Kidney (tissue), 14 donors: ENCODE results near the gene RNF181. TPM values are rescaled to one million over a fixed set of nuclear protein-coding genes. Genes with fewer than 3 reads are reported as not detected.

Source experiments
- DNase-seq, 5 donors: peaks; one replicate each; pipeline ENCODE4 v3.0.0-alpha.2; 2013 to 2020
- FAIRE-seq: peaks from 2 replicates; lab custom pipeline; 2012; peaks lifted over from hg19 to GRCh38; lab: Jason Lieb, UNC
- H3K27ac ChIP-seq, 2 donors: one replicate each; pipeline ENCODE4 v1.7.0; 2013; ENCODE audit warnings: low read depth in 2 of 2, low read length in 2 of 2, inconsistent platforms in 1 of 2
- H3K27me3 ChIP-seq: one replicate; pipeline ENCODE4 v1.7.1; 2013; ENCODE audit warnings: low read length, inconsistent platforms; ENCODE audit not compliant: control insufficient read depth, insufficient read depth
- H3K36me3 ChIP-seq, 3 donors: one replicate each; pipeline versions ENCODE4 v1.7.0 to v1.7.1; 2013; ENCODE audit warnings: low read length in 3 of 3, control low read depth in 1 of 3, inconsistent platforms in 1 of 3; ENCODE audit not compliant: insufficient read depth in 3 of 3, control insufficient read depth in 2 of 3
- H3K4me1 ChIP-seq, 3 donors: one replicate each; pipeline versions ENCODE4 v1.7.0 to v1.7.1; 2013; ENCODE audit warnings: low read length in 3 of 3, inconsistent platforms in 1 of 3, low read depth in 1 of 3; ENCODE audit not compliant: control insufficient read depth in 2 of 3, insufficient read depth in 2 of 3
- H3K4me3 ChIP-seq, 3 donors: one replicate each; pipeline versions ENCODE4 v1.7.0 to v1.8.1; 2013; ENCODE audit warnings: low read length in 3 of 3, control low read depth in 1 of 3, inconsistent platforms in 1 of 3
- H3K9ac ChIP-seq, 3 donors: one replicate each; pipeline versions ENCODE4 v1.7.0 to v1.7.1; 2013; ENCODE audit warnings: low read length in 3 of 3, control low read depth in 1 of 3, inconsistent platforms in 1 of 3
- H3K9me3 ChIP-seq, 3 donors: one replicate each; pipeline versions ENCODE4 v1.7.0 to v1.7.1; 2013; ENCODE audit warnings: low read length in 3 of 3, control low read depth in 1 of 3, inconsistent platforms in 1 of 3; ENCODE audit not compliant: control insufficient read depth in 2 of 3, insufficient read depth in 1 of 3
- CTCF ChIP-seq: IDR thresholded peaks from 3 replicates; pipeline ENCODE4 v1.5.1; 2012; ENCODE audit warnings: mild to moderate bottlenecking, moderate library complexity, borderline replicate concordance; ENCODE audit not compliant: insufficient read depth; ENCODE audit errors: extremely low read depth
- intact Hi-C: fragments of 100-400 bp; cut with DNase I; formaldehyde crosslinking; loops from one replicate; pipeline ENCODE4 v1.11.1; 2022
- polyA plus RNA-seq: library from polyadenylated mRNA; stranded (reverse); fragments of 350-450 nt; fragmentation: Illumina TruSeq; extraction: RNeasy Lipid Tissue Mini Kit (QIAGEN cat#74804); gene quantifications from one replicate; pipeline ENCODE4 v1.2.3, GENCODE V29; 2014; ENCODE audit warnings: low read depth, low replicate concordance; ENCODE audit not compliant: insufficient read depth
- total RNA-seq: library from RNA; stranded (reverse); fragmentation: NEBNext Ultra II Directional; extraction: Animal tissue kit (Norgen Biotek cat#: 25700); gene quantifications from one replicate; pipeline ENCODE4 v1.2.1, GENCODE V29; 2021
- donor health status: control.
- donor health status: control.
- donor health status: control.
- donor health status: control.
- donor health status: control.
- donor health status: DM: yes; HTN: yes; CAD: no.
- donor health status: Normal renal cell carcinoma (clear cell type).

Gene RNF181
- total and polyA plus RNA-seq, 2 donors from 2014 or later: 89.9 to 407 TPM

DNA sequence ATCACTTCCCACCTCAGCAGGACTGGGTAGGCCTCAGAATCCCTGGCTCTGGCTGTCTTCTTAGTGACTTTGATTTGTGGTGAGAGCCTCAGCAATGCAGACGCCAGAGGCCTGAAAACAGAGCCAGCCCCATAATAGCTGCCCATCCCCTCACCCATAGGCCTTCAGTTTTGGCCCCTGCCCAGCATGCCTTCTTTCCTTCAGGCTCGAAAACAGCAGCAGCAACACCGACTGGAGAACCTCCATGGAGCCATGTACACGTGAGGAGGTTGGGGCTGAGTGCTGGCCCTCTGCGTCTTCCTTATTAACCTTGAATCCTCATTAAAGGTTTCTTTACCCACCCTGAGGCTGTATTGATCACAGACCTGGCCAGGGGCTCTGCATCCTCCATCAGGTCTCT is 1.7 kb downstream of the RNF181 start:
- no peak for TF ChIP-seq CTCF
- intact Hi-C loops: no loop called here
- peak overlapping the region in 1 of 3 donors; percentile 97 for H3K9ac ChIP-seq
- H3K27ac ChIP-seq: peak overlapping the region in 1 of 2 donors; percentile 49
- no peaks in the 10 kb centered on the region for H3K27me3 ChIP-seq
- no peak for FAIRE-seq
- H3K36me3 ChIP-seq: peaks cover 2 to 24% (median 3%) of the 10 kb centered on the region in 3 donors
- peak overlapping the region in 1 of 3 donors; percentile 98 for H3K4me3 ChIP-seq
- H3K4me1 ChIP-seq: peaks cover 0 to 51% (median 46%) of the 10 kb centered on the region in 3 donors
- DNase-seq: no peak
- H3K9me3 ChIP-seq: no peaks in the 10 kb centered on the region

- intact Hi-C loops: no loop called here
- H3K9me3 ChIP-seq: no peaks in the 10 kb centered on the region
- DNase-seq (peak in 1 of 5 donors; percentile 53), FAIRE-seq (no peak)
- TF ChIP-seq CTCF: no peak
- no peak overlapping the region for H3K9ac ChIP-seq
- H3K27ac ChIP-seq: no peak overlapping the region
- no peak overlapping the region for H3K4me3 ChIP-seq
- H3K4me1 ChIP-seq: peaks cover 0 to 51% (median 46%) of the 10 kb centered on the region in 3 donors
- peaks cover 2 to 24% (median 3%) of the 10 kb centered on the region in 3 donors for H3K36me3 ChIP-seq
- no peaks in the 10 kb centered on the region for H3K27me3 ChIP-seq
These were observed 3.2 kb downstream of the RNF181 start for GRCh38 chr2:85598594-85599340.

DNA sequence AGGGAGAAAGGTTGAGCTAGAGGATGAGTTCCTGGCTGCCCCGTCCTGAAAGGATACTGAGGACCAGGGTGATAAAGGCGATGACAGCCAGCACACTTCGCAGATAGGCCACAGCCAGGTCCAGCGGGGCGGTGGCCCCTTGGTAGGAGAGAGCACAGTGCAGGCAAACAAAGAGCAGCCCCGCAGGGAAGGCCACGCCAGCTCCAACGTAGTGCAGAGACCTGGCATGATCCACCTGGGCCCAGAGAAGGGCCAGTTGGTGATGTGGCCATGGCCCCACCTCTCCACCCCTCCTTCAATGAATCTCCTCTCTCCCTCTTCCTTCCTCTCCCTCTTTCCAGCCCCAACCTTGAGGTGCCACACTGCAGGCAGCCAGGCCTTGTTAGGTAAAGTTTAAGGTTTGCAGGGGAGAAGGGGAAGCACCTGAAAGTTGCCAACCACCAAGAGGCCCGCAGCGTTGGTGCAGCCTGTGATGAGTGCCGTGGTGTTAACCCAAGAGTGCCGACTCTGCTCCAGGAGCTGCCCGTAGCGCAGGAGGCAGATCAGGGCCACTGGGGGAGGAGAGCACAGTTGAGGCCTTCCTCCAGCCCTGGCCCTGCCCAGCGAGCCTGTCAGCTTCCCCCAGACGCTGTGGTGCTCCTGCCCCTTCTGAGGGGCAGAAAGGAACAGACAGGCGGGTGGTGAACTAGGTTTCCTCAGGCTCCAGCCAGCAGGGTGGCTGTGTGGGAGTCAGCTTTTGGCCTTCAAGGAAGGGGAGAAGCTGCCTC is 4.1 kb downstream of the RNF181 start:
- peaks cover 0 to 52% (median 42%) of the 10 kb centered on the region in 3 donors for H3K4me1 ChIP-seq
- H3K36me3 ChIP-seq: peaks cover 2 to 24% (median 3%) of the 10 kb centered on the region in 3 donors
- intact Hi-C loops: no loop called here
- H3K27ac ChIP-seq: no peak overlapping the region
- peak overlapping the region in 1 of 3 donors; percentile 21 for H3K4me3 ChIP-seq
- no peak overlapping the region for H3K9ac ChIP-seq
- H3K9me3 ChIP-seq: no peaks in the 10 kb centered on the region
- FAIRE-seq (no peak), DNase-seq (peak in 1 of 5 donors; percentile 59)
- no peaks in the 10 kb centered on the region for H3K27me3 ChIP-seq
- TF ChIP-seq CTCF: no peak
